WI38 (cell line): ENCODE data around the gene ARF1.

Source experiments
- H3K4me3 ChIP-seq: 2 replicates; pipeline ENCODE4 v1.5.1; 2011; ENCODE audit warnings: low read depth, mild to moderate bottlenecking, control low read depth, low read length
- CTCF ChIP-seq: IDR thresholded peaks from 2 replicates; pipeline ENCODE4 v1.5.1; 2012; ENCODE audit warnings: low read depth, mild to moderate bottlenecking, control low read depth, low read length

ARF1 gene

GRCh38 chr1:228144193-228144992, 61.9 kb downstream of the ARF1 start:
- no peak for TF ChIP-seq CTCF
- H3K4me3 ChIP-seq: no peak overlapping the region

GRCh38 chr1:228144993-228145343, 62.5 kb downstream of the ARF1 start:
- TF ChIP-seq CTCF: no peak
- H3K4me3 ChIP-seq: no peak overlapping the region

GRCh38 chr1:228145463-228146416, 63.2 kb downstream of the ARF1 start:
- H3K4me3 ChIP-seq: no peak overlapping the region

GRCh38 chr1:228146417-228147150, 64.1 kb downstream of the ARF1 start:
- no peak overlapping the region for H3K4me3 ChIP-seq
- no peak for TF ChIP-seq CTCF

More at GRCh38 chr1:228145463-228146416, 63.2 kb downstream of the ARF1 start:
- no peak for TF ChIP-seq CTCF

- TF ChIP-seq CTCF: no peak
- no peak overlapping the region for H3K4me3 ChIP-seq
Observed at GRCh38 chr1:228147151-228147693, 64.7 kb downstream of the ARF1 start.

- no peak overlapping the region for H3K4me3 ChIP-seq
- no peak for TF ChIP-seq CTCF
Observed at GRCh38 chr1:228147768-228148167, 65.3 kb downstream of the ARF1 start.
